Loucy (cell line): Measurements from ENCODE around the gene HLX.

Source experiments
- H2AFZ ChIP-seq: fragments of 200-600 bp; sonication (generic); 2 replicates; pipeline ENCODE4 v1.6.0; 2016; ENCODE audit warnings: antibody characterized with exemption, mild to moderate bottlenecking, low read length, moderate library complexity
- H3F3A ChIP-seq: fragments of 200-600 bp; 2 replicates; pipeline ENCODE4 v1.6.0; 2016; ENCODE audit warnings: antibody characterized with exemption, low read depth, mild to moderate bottlenecking
- H3K27me3 ChIP-seq: fragments of 200-600 bp; sonication (generic); 2 replicates; pipeline ENCODE4 v1.6.1; 2014; ENCODE audit warnings: low read length, mild to moderate bottlenecking; ENCODE audit not compliant: insufficient read depth, poor library complexity, severe bottlenecking
- H3K36me3 ChIP-seq: fragments of 200-600 bp; sonication (generic); 2 replicates; pipeline ENCODE4 v1.6.1; 2016; ENCODE audit warnings: low read length; ENCODE audit not compliant: insufficient read depth
- H3K4me1 ChIP-seq: fragments of 200-600 bp; sonication (generic); 2 replicates; pipeline ENCODE4 v1.5.1; 2014; ENCODE audit warnings: low read length, mild to moderate bottlenecking; ENCODE audit not compliant: insufficient read depth, poor library complexity, severe bottlenecking
- H3K4me2 ChIP-seq: fragments of 200-600 bp; sonication (generic); 2 replicates; pipeline ENCODE4 v1.6.0; 2014; ENCODE audit warnings: antibody characterized with exemption, low read length, low read depth, mild to moderate bottlenecking; ENCODE audit not compliant: poor library complexity, severe bottlenecking
- H3K4me3 ChIP-seq: fragments of 200-600 bp; sonication (generic); 2 replicates; pipeline ENCODE4 v1.5.1; 2014; ENCODE audit warnings: low read length, mild to moderate bottlenecking, mixed read lengths; ENCODE audit not compliant: poor library complexity, severe bottlenecking
- H3K79me2 ChIP-seq: fragments of 200-600 bp; sonication (generic); 2 replicates; pipeline ENCODE4 v1.6.1; 2014; ENCODE audit warnings: low read length; ENCODE audit not compliant: insufficient read depth
- H3K9ac ChIP-seq: fragments of 200-600 bp; sonication (generic); 2 replicates; pipeline ENCODE4 v1.6.0; 2014; ENCODE audit warnings: mild to moderate bottlenecking, low read depth, low read length, moderate library complexity; ENCODE audit not compliant: poor library complexity, severe bottlenecking
- H3K9me2 ChIP-seq: fragments of 200-600 bp; sonication (generic); replicated peaks from 2 replicates; pipeline ENCODE4 v1.6.1; 2016; ENCODE audit warnings: low read depth, low read length, mixed read lengths
- H3K9me3 ChIP-seq: fragments of 200-600 bp; sonication (generic); 2 replicates; pipeline ENCODE4 v1.6.1; 2014; ENCODE audit warnings: mild to moderate bottlenecking, antibody characterized with exemption, low read length, low read depth; ENCODE audit not compliant: insufficient read depth
- H4K20me1 ChIP-seq: fragments of 200-600 bp; sonication (generic); 2 replicates; pipeline ENCODE4 v1.6.0; 2014; ENCODE audit warnings: antibody characterized with exemption, low read length, mild to moderate bottlenecking; ENCODE audit not compliant: insufficient read depth, poor library complexity, severe bottlenecking
- EZH2phosphoT487 ChIP-seq: fragments of 200-600 bp; IDR thresholded peaks from 2 replicates; pipeline ENCODE4 v1.6.1; 2018; ENCODE audit warnings: antibody characterized with exemption, mild to moderate bottlenecking, moderate library complexity, borderline replicate concordance
- TF ChIP-seq, protein P1 (sequence below): fragments of 200-600 bp; sonication (generic); conservative IDR thresholded peaks from 2 replicates; pipeline ENCODE4 v1.5.1; 2014; ENCODE audit warnings: mild to moderate bottlenecking, antibody characterized with exemption, low read length

The HLX gene

GRCh38 chr1:220896092-220896491 is 16.8 kb downstream of the HLX start:
- no peak overlapping the region for H3K4me3 ChIP-seq
- no peaks in the 10 kb centered on the region for H3K27me3 ChIP-seq
- H3K36me3 ChIP-seq = no peaks in the 10 kb centered on the region
- H3K4me2 ChIP-seq = no peak overlapping the region
- no peak overlapping the region for H2AFZ ChIP-seq
- H3K9ac ChIP-seq = no peak overlapping the region
- H3F3A ChIP-seq = no peaks in the 10 kb centered on the region
- no peaks in the 10 kb centered on the region for H3K4me1 ChIP-seq
- no peaks in the 10 kb centered on the region for H3K9me3 ChIP-seq
- TF ChIP-seq EZH2phosphoT487 = no peak
- TF ChIP-seq, protein P1, sequence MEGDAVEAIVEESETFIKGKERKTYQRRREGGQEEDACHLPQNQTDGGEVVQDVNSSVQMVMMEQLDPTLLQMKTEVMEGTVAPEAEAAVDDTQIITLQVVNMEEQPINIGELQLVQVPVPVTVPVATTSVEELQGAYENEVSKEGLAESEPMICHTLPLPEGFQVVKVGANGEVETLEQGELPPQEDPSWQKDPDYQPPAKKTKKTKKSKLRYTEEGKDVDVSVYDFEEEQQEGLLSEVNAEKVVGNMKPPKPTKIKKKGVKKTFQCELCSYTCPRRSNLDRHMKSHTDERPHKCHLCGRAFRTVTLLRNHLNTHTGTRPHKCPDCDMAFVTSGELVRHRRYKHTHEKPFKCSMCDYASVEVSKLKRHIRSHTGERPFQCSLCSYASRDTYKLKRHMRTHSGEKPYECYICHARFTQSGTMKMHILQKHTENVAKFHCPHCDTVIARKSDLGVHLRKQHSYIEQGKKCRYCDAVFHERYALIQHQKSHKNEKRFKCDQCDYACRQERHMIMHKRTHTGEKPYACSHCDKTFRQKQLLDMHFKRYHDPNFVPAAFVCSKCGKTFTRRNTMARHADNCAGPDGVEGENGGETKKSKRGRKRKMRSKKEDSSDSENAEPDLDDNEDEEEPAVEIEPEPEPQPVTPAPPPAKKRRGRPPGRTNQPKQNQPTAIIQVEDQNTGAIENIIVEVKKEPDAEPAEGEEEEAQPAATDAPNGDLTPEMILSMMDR = no peak
- no peaks in the 10 kb centered on the region for H3K79me2 ChIP-seq
- no peaks in the 10 kb centered on the region for H3K9me2 ChIP-seq
- no peaks in the 10 kb centered on the region for H4K20me1 ChIP-seq

DNA sequence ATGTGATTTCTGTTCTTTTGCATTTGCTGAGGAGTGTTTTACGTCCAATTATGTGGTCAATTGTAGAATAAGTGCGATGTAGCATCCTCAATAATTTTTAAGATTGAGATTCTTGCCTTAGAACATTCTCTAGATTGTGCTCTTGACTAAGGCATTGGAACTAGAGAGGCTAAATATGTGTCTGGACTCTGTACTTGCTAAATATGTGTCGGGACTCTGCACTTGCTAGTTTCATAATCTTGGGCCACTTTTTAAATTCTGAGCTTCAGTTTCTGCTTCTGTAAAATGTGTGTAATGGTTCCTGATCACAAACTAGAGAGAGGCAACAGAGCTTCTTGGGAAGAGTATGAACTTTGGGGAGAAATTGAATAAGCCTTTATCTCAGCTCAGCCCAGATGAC is 21.6 kb downstream of the HLX start:
- no peaks in the 10 kb centered on the region for H3K9me2 ChIP-seq
- H3F3A ChIP-seq = no peaks in the 10 kb centered on the region
- H3K4me2 ChIP-seq = no peak overlapping the region
- no peaks in the 10 kb centered on the region for H3K4me1 ChIP-seq
- H3K4me3 ChIP-seq = no peak overlapping the region
- no peak overlapping the region for H2AFZ ChIP-seq
- no peaks in the 10 kb centered on the region for H3K79me2 ChIP-seq
- H4K20me1 ChIP-seq = no peaks in the 10 kb centered on the region
- H3K27me3 ChIP-seq = no peaks in the 10 kb centered on the region
- H3K9me3 ChIP-seq = no peaks in the 10 kb centered on the region
- H3K36me3 ChIP-seq = no peaks in the 10 kb centered on the region
- TF ChIP-seq, protein P1 = no peak
- TF ChIP-seq EZH2phosphoT487 = no peak
- H3K9ac ChIP-seq = no peak overlapping the region

- Histone ChIP-seq H4K20me1 (no peaks in the 10 kb centered on the region), H3K4me2 (no peak overlapping the region), H3K36me3 (no peaks in the 10 kb centered on the region), H2AFZ (no peak overlapping the region), H3K4me1 (no peaks in the 10 kb centered on the region), H3F3A (no peaks in the 10 kb centered on the region), H3K4me3 (no peak overlapping the region), H3K79me2 (no peaks in the 10 kb centered on the region), H3K9ac (no peak overlapping the region), H3K9me3 (no peaks in the 10 kb centered on the region), H3K9me2 (no peaks in the 10 kb centered on the region), H3K27me3 (no peaks in the 10 kb centered on the region)
- no peak for TF ChIP-seq EZH2phosphoT487
- TF ChIP-seq, protein P1 = no peak
These were observed 22.6 kb downstream of the HLX start for GRCh38 chr1:220901881-220902280.
